HG02870 (cell line): ENCODE data around the gene PDS5B.

Source experiments
- ATAC-seq: cut with Tn5 transposase; IDR thresholded peaks from one replicate; pipeline ENCODE4 v1.9.1; 2021; ENCODE audit warnings: mild to moderate bottlenecking, moderate library complexity; ENCODE audit not compliant: unreplicated experiment

Gene PDS5B

DNA sequence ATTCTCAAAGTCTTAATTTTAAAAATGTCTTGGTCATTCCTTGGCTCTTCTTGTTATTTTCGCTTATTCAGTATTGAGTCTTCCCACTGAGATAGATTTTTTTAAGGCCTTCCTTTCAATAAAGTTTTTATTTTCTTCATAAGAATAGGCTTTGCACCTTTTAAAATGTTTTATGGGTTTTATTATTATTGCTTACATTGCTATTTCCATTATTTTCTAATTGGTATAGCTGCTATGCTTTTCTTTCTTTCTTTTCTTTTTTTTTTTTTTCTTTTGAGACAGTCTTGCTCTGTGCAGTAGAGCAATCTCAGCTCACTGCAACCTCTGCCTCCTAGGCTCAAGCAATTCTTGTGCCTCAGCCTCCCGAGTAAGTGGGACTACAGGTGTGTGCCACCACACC is 195.7 kb downstream of the PDS5B start:
- ATAC-seq = no peak

- ATAC-seq = no peak
These were observed 196.8 kb downstream of the PDS5B start for GRCh38 chr13:32783067-32783466.

DNA sequence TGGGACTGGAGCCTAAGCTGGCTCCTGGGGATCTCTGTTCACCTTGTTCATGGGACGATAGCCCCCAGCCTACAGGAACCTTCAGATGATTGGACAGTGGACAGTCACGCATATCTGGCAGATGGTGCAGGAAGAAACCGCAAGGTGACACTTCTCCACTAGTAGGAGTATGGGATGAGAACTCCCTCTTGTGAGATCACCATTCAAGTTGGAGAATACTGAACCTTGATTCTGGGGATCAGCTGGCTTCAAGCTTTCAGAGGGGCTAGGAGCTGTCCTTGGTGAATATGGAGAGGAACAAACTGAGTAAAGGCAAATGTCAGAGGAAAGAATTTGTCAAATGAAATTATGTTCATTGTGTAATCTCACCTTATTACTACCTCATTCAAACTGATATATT is 204.5 kb downstream of the PDS5B start:
- no peak for ATAC-seq

GRCh38 chr13:32791545-32792172 is 205.4 kb downstream of the PDS5B start:
- ATAC-seq = peak; percentile 90

- ATAC-seq = no peak
These were observed 210.5 kb downstream of the PDS5B start for GRCh38 chr13:32796754-32797153.

DNA sequence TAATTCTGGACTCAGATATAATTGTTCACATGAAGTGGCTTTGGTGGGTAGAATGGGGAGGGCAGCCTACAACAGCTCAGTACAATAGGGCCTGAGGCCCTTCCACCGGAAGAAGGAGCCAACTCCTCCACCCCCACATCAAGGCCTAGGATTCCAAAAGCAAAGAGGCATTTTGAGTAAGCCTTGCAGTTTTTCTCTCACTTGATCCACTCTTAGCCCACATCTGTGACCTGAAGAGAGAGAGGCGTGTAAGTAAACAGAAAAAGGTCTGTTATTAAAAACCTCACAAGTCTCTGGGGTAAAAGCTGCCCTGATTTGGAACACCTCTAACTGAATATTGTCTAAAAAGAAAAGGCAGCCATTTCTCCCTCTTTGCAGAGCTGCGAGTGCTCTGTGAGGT is 215.9 kb downstream of the PDS5B start:
- ATAC-seq = no peak

- no peak for ATAC-seq
These were observed 218.5 kb downstream of the PDS5B start for GRCh38 chr13:32804673-32805230.

DNA sequence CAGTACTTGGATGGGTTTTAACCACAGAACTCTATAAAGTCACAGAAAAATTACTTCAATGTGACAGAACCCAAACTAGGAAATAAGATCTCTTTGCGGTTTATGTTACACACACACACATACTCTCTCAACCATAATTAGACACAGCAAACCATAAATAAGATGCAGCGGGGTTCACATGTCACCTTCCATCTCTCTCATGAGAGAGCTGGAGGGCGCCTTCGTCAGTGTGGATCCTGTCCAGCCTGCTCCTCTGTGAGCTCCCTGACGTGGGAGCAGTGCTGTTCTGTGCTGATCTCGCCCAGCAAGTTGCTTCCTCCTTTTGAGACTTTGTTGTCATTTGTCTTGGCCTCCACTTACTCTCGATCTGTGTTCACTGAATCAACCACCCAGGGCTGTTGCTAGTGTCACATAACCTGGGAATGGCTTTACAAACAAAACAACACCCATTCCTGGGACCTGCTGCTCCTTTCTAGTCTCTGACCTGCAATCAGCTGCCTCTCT is 225.1 kb downstream of the PDS5B start:
- ATAC-seq = peak; percentile 84

DNA sequence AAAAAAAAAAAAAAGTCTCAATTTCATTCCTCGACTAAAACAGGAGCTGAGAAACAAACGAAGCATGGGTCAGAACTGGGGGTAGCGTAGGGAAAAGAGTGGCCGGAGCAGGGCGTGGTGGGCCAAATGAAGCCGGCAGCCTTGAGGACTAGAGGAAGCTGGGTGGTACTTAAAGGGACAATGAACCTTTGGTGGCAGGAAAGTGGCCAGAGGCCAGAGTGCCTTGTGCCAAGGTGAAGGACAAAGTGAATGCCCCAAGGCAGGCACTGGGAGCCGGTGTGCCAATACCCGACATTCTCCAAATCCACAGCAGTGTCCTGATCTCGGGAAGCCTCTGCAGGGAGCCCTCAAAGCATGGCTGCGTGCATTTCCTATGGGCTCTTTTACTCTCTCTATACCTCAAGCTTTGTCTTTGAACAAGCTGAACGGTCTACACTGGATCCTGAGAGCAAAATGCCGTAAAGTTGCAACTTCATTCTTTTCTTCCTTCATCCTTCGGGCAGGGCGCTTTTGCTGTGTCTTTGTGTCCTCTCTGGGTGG is 235.0 kb downstream of the PDS5B start:
- ATAC-seq = no peak

- ATAC-seq = no peak
These were observed 236.5 kb downstream of the PDS5B start for GRCh38 chr13:32822771-32823170.

- ATAC-seq = no peak
These were observed 237.3 kb downstream of the PDS5B start for GRCh38 chr13:32823597-32823996.

DNA sequence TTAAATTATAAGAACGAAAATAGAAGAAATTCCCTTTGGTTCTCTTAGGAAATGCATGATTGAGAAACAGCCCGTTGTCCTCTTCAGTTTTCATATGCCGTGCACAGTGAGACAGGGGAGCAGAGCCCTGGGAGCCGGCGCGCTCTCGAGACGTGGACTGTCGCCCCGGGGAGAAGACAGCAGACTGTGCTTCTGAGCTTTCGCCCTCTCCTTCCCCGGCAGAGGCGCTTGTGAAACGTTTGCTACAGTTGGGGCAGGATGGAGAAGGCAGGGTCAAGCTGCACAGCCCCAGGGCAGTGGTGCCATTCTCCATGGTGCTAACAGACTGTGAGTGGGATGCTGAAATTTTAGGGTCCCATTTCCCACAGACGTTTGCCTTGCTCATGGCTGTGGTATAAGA is 237.8 kb downstream of the PDS5B start:
- no peak for ATAC-seq

- no peak for ATAC-seq
These were observed 238.4 kb downstream of the PDS5B start for GRCh38 chr13:32824675-32825074.

DNA sequence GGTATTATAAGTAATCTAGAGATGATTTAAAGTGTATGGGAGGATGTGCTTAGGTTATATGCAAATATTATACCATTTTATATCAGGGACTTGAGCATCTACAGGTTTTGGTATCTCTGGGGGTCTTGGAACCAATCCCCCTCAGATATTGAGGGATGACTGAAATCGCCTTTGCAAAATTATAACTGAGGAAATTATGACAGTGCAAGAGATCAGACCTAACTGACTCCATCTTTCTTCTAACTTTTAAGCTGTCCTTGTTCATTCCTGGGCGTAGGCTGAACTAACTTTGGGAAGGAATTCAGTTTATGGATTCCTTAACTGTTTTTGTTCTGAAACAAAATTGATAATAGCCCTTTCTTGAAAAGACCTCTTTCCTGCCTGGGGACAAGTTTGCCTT is 239.2 kb downstream of the PDS5B start:
- ATAC-seq = no peak

GRCh38 chr13:32826372-32826771 is 240.1 kb downstream of the PDS5B start:
- ATAC-seq = peak; percentile 52
